Spinal cord (tissue), 10 donors: ENCODE measurements around the gene OXSR1. TPM values are rescaled to one million over a fixed set of nuclear protein-coding genes. Genes with fewer than 3 reads are reported as not detected.

Experiments used
- DNase-seq, 6 donors: peaks; one replicate each; pipeline versions ENCODE4 v3.0.0 to v3.0.0-alpha.2; 2013 to 2015; ENCODE audit warnings: low spot score in 6 of 6, low read depth in 4 of 6
- H3K27ac ChIP-seq: one replicate; pipeline ENCODE4 v1.5.1; 2013; ENCODE audit warnings: low read depth, low read length, control low read depth
- H3K27me3 ChIP-seq: one replicate; pipeline ENCODE4 v1.6.1; 2013; ENCODE audit warnings: low read length; ENCODE audit not compliant: control insufficient read depth, insufficient read depth
- H3K36me3 ChIP-seq: one replicate; pipeline ENCODE4 v1.6.1; 2013; ENCODE audit warnings: low read length; ENCODE audit not compliant: control insufficient read depth, insufficient read depth
- H3K4me1 ChIP-seq: one replicate; pipeline ENCODE4 v1.6.1; 2013; ENCODE audit warnings: low read length; ENCODE audit not compliant: control insufficient read depth, insufficient read depth
- H3K4me3 ChIP-seq: one replicate; pipeline ENCODE4 v1.5.1; 2013; ENCODE audit warnings: low read depth, low read length, control low read depth
- H3K9me3 ChIP-seq: one replicate; pipeline ENCODE4 v1.6.1; 2013; ENCODE audit warnings: low read length; ENCODE audit not compliant: control insufficient read depth, insufficient read depth
- WGBS: methylation state at CpG from one replicate; pipeline ENCODE4 v1.1.5; 2013; ENCODE audit warnings: missing lambda C conversion rate; ENCODE audit not compliant: insufficient coverage; 5-methylcytosine and 5-hydroxymethylcytosine counted together
- polyA plus RNA-seq, 2 donors: library from polyadenylated mRNA; unstranded; fragments of 120-200 nt; gene quantifications; one replicate each; pipeline ENCODE4 v1.2.1, GENCODE V29; 2013; ENCODE audit not compliant: insufficient read length in 2 of 2
- total RNA-seq, 2 donors: library from RNA; depleted of rRNA in 1 of 2; stranded (reverse); fragments of 120-200 nt in 1 of 2; fragments of >200 nt in 1 of 2; gene quantifications; one replicate each; pipeline versions ENCODE4 v1.2.3 to v1.2.4, GENCODE V29; 2013 to 2014
- donor health status: healthy.

OXSR1 gene
- total and polyA plus RNA-seq, 4 donors: 32.3 to 36.1 (median 33.4) TPM

GRCh38 chr3:38257583-38257982 is 92.2 kb downstream of the OXSR1 start:
- Histone ChIP-seq H3K9me3 (no peaks in the 10 kb centered on the region), H3K36me3 (peaks cover 2% of the 10 kb centered on the region), H3K27me3 (no peaks in the 10 kb centered on the region), H3K4me3 (no peak overlapping the region), H3K27ac (no peak overlapping the region), H3K4me1 (no peaks in the 10 kb centered on the region)
- no CpG with 5 or more reads among the region's 1 CpG for WGBS
- DNase-seq: no peak

DNA sequence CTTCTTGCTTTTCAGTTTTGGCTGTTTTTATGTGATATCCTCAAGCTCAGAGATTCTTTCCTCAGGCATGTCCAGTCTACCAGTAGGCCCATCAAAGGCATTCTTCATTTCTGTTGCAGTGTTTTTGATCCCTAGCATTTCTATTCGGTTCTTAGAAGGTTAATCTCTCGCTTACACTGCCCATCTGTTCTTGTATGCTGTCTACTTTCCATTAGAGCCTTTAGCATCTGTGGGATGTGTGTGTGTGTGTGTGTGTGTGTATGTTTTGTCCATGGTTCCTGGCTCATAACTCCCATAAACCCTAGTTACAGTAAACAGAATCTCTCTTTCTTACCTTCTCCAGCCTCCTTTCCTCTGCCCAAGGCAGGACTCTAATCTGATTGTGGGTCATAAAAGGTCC is 95.1 kb downstream of the OXSR1 start:
- Histone ChIP-seq H3K4me1 (no peaks in the 10 kb centered on the region), H3K27ac (no peak overlapping the region), H3K9me3 (no peaks in the 10 kb centered on the region), H3K36me3 (no peaks in the 10 kb centered on the region), H3K4me3 (no peak overlapping the region), H3K27me3 (no peaks in the 10 kb centered on the region)
- WGBS: no CpG with 5 or more reads among the region's 2 CpGs
- peak in 1 of 6 donors; percentile 37 for DNase-seq

DNA sequence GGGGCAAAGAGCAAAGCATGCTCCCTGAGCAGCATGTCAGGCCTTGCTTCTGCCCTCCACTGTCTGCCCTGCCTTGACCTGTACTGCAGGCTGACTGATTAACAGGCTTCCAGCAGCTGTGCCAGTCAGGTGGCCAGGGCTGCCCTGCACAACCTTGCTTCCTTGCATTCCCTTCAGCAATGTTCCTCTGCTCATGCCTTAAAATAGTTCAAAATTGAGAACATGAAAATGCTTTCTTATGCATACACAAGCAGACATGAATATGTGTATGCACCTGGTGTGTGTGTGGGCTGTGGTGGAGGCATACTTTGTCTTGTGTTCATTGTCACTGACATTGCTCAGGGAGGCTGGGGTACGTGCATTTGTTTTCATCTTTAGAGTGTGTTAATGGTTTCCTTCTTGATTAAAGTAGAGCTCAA is 99.0 kb downstream of the OXSR1 start:
- no peaks in the 10 kb centered on the region for H3K36me3 ChIP-seq
- H3K4me1 ChIP-seq: no peaks in the 10 kb centered on the region
- 0% methylated on average over 1 of the region's 1 CpG for WGBS
- no peak for DNase-seq
- no peaks in the 10 kb centered on the region for H3K27me3 ChIP-seq
- H3K9me3 ChIP-seq: no peaks in the 10 kb centered on the region
- no peak overlapping the region for H3K27ac ChIP-seq
- no peak overlapping the region for H3K4me3 ChIP-seq

- Histone ChIP-seq H3K4me1 (no peaks in the 10 kb centered on the region), H3K4me3 (no peak overlapping the region), H3K27ac (no peak overlapping the region), H3K27me3 (no peaks in the 10 kb centered on the region), H3K36me3 (no peaks in the 10 kb centered on the region), H3K9me3 (no peaks in the 10 kb centered on the region)
- DNase-seq: no peak
- no CpG with 5 or more reads among the region's 1 CpG for WGBS
Measured at GRCh38 chr3:38264779-38265178, 99.4 kb downstream of the OXSR1 start.

- no peak within 1 kb of the TSS for H3K27ac ChIP-seq
- no peak within 1 kb of the TSS for H3K4me3 ChIP-seq
- H3K27me3 ChIP-seq: no peaks in the 10 kb centered on the region
- no peaks in the 10 kb centered on the region for H3K9me3 ChIP-seq
- WGBS: 98% methylated on average over 8 of the region's 9 CpGs
- no peaks in the 10 kb centered on the region for H3K4me1 ChIP-seq
- no peaks in the 10 kb centered on the region for H3K36me3 ChIP-seq
- no peak for DNase-seq
Measured at GRCh38 chr3:38265604-38266307, 100.4 kb downstream of the OXSR1 start, which contains the start of gene SLC22A13. SLC22A13 (plus strand) TSS chr3:38265812; CDS start chr3:38265861, 49 bp downstream.

DNA sequence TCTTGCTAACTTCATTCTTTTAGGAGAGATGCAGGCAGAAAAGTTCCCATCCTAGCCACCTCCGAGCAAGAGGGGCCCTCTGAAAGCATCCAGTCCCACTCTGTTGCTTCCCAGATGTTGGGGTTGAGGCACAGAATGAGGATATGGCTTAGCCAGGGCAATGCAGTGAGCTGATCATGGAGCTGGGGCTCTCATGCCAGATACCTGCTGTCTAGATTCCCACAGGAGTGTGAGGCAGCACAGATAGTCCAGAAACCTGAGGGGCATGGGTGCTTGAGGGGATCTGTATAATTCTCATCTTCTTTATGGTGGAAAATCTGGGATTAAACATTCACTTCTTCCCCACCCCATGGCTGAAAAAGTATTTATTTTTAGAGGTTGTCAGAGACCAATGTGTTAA is 101.5 kb downstream of the OXSR1 start:
- Histone ChIP-seq H3K9me3 (no peaks in the 10 kb centered on the region), H3K27ac (no peak overlapping the region), H3K4me1 (no peaks in the 10 kb centered on the region), H3K36me3 (no peaks in the 10 kb centered on the region), H3K27me3 (no peaks in the 10 kb centered on the region), H3K4me3 (no peak overlapping the region)
- WGBS: 75% methylated on average over 1 of the region's 1 CpG
- no peak for DNase-seq

GRCh38 chr3:38267662-38268061 is 102.3 kb downstream of the OXSR1 start:
- Histone ChIP-seq H3K27ac (no peak overlapping the region), H3K36me3 (no peaks in the 10 kb centered on the region), H3K4me3 (no peak overlapping the region), H3K4me1 (no peaks in the 10 kb centered on the region), H3K27me3 (no peaks in the 10 kb centered on the region), H3K9me3 (no peaks in the 10 kb centered on the region)
- WGBS: 82% methylated on average over 2 of the region's 2 CpGs
- DNase-seq: no peak

GRCh38 chr3:38268087-38268486 is 102.8 kb downstream of the OXSR1 start:
- WGBS: no CpG with 5 or more reads among the region's 5 CpGs
- no peaks in the 10 kb centered on the region for H3K36me3 ChIP-seq

DNA sequence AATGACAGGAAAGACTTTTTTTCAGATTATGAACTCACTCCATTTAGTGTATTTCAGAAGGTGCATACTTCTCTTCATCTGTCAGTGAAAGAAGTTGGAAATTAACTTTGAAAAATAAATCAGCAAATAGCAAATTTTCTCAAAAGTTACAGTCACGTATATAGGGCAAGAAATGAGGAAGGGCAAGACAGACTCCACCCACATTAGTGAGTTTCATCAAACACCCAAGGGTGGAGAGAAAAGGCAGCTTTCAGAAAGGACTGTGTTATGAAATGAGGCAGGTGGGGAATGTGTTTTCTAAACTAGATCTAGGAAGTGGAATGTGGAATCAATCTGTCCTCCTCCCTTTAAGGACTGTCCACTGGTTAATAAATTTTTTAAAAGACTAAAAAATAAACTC is 103.2 kb downstream of the OXSR1 start:
- no peaks in the 10 kb centered on the region for H3K27me3 ChIP-seq
- no peak for DNase-seq
- no peak overlapping the region for H3K4me3 ChIP-seq
- WGBS: no CpG with 5 or more reads among the region's 1 CpG
- H3K36me3 ChIP-seq: no peaks in the 10 kb centered on the region
- H3K9me3 ChIP-seq: no peaks in the 10 kb centered on the region
- no peaks in the 10 kb centered on the region for H3K4me1 ChIP-seq
- H3K27ac ChIP-seq: no peak overlapping the region

More at GRCh38 chr3:38268087-38268486, 102.8 kb downstream of the OXSR1 start:
- no peak overlapping the region for H3K27ac ChIP-seq
- no peaks in the 10 kb centered on the region for H3K9me3 ChIP-seq
- H3K4me3 ChIP-seq: no peak overlapping the region
- no peak for DNase-seq
- no peaks in the 10 kb centered on the region for H3K4me1 ChIP-seq
- no peaks in the 10 kb centered on the region for H3K27me3 ChIP-seq

DNA sequence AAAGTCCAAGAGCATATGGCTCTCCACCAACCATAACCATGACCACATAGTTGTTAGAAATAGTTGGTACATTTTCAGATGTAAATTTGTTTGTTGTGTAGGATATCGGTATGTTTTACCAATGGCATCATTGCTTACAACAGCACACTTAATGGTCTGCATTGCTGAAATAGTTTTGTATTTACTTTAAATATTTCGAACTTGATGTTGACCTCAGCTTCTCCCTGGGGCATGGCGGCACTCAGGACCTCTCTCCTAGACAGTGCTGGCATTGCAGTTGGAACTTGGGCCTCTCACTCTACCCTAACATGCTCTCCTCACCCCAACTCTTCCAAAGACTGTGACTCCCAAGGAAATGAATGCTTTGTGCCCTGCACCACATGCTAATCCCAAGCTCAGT is 105.3 kb downstream of the OXSR1 start:
- no peak for DNase-seq
- Histone ChIP-seq H3K27ac (no peak overlapping the region), H3K4me3 (no peak overlapping the region), H3K36me3 (peaks cover 16% of the 10 kb centered on the region), H3K9me3 (no peaks in the 10 kb centered on the region), H3K27me3 (no peaks in the 10 kb centered on the region), H3K4me1 (no peaks in the 10 kb centered on the region)
- 100% methylated on average over 2 of the region's 3 CpGs for WGBS
